Kidney epithelial cell (primary cell): ENCODE results near the gene REX1BD. TPM values are rescaled to one million over a fixed set of nuclear protein-coding genes. Genes with fewer than 3 reads are reported as not detected.

ENCODE experiments used
- DNase-seq: peaks from one replicate; pipeline ENCODE4 v3.0.0-alpha.2; 2010; ENCODE audit warnings: low read depth
- H3K27me3 ChIP-seq: 2 replicates; pipeline ENCODE4 v1.6.0; 2011; ENCODE audit warnings: low read length; ENCODE audit not compliant: control insufficient read depth, insufficient read depth
- H3K36me3 ChIP-seq: 2 replicates; pipeline ENCODE4 v1.5.1; 2011; ENCODE audit warnings: low read length; ENCODE audit not compliant: control insufficient read depth, insufficient read depth
- H3K4me3 ChIP-seq: 2 replicates; pipeline ENCODE4 v1.5.1; 2011; ENCODE audit warnings: low read depth, mild to moderate bottlenecking, control low read depth, low read length
- total RNA-seq: library from RNA; depleted of rRNA; stranded (reverse); fragments of >200 nt; gene quantifications from 2 replicates; pipeline ENCODE4 v1.2.3, GENCODE V29; 2015
- TF ChIP-seq, protein P1 (sequence below): IDR thresholded peaks from 2 replicates; pipeline ENCODE4 v1.5.1; 2011; ENCODE audit warnings: mild to moderate bottlenecking, moderate library complexity, low read length, control low read depth, inconsistent platforms; ENCODE audit not compliant: insufficient read depth, poor library complexity, severe bottlenecking

The REX1BD gene
- total RNA-seq, 1 donor from 2014 or later, result 136 TPM

DNA sequence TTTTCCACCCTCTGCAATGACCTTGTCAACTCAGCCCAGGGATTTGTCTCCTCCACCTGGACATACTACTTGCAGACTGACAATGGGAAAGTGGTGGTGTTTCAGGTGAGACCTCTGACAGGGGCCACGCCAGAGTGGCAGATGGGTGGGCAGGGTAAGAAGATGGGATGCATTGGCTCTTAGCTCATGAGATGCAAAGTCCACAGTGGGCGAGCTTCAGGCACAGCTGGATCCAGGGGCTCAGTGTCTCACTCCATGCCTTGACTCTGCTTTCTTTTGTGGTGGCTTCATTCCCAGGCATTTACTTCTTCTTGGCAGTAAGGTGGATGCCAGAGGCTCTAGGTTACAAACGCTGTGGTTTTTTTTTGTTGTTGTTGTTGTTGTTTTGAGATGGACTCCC lies 27.4 kb downstream of the REX1BD start:
- no peak for DNase-seq
- Histone ChIP-seq H3K36me3 (no peaks in the 10 kb centered on the region), H3K4me3 (no peak overlapping the region), H3K27me3 (peaks cover 40% of the 10 kb centered on the region)
- TF ChIP-seq, protein P1, sequence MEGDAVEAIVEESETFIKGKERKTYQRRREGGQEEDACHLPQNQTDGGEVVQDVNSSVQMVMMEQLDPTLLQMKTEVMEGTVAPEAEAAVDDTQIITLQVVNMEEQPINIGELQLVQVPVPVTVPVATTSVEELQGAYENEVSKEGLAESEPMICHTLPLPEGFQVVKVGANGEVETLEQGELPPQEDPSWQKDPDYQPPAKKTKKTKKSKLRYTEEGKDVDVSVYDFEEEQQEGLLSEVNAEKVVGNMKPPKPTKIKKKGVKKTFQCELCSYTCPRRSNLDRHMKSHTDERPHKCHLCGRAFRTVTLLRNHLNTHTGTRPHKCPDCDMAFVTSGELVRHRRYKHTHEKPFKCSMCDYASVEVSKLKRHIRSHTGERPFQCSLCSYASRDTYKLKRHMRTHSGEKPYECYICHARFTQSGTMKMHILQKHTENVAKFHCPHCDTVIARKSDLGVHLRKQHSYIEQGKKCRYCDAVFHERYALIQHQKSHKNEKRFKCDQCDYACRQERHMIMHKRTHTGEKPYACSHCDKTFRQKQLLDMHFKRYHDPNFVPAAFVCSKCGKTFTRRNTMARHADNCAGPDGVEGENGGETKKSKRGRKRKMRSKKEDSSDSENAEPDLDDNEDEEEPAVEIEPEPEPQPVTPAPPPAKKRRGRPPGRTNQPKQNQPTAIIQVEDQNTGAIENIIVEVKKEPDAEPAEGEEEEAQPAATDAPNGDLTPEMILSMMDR, result no peak

DNA sequence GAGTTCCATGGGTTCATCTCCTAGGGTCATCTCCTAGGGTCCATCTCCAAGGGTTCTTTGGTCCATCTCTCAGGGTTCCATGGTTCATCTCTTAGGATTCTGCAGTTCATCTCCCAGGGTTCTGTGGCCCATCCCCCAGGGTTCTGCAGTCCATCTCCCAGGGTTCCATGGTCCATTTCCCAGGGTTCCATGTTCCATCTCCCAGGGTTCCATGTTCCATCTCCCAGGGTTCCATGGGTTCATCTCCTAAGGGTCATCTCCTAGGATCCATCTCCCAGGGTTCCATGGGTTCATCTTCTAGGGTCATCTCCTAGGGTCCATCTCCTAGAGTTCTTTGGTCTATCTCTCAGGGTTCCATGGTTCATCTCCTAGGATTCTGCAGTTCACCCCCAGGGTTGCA lies 29.0 kb downstream of the REX1BD start:
- Histone ChIP-seq H3K4me3 (no peak overlapping the region), H3K27me3 (peaks cover 27% of the 10 kb centered on the region), H3K36me3 (no peaks in the 10 kb centered on the region)
- no peak for DNase-seq
- TF ChIP-seq, protein P1, result no peak

- no peaks in the 10 kb centered on the region for H3K36me3 ChIP-seq
- TF ChIP-seq, protein P1, result no peak
- H3K27me3 ChIP-seq, result peaks cover 21% of the 10 kb centered on the region
- DNase-seq, result no peak
- no peak overlapping the region for H3K4me3 ChIP-seq
Observed at GRCh38 chr19:18618236-18618635, 29.6 kb downstream of the REX1BD start.

DNA sequence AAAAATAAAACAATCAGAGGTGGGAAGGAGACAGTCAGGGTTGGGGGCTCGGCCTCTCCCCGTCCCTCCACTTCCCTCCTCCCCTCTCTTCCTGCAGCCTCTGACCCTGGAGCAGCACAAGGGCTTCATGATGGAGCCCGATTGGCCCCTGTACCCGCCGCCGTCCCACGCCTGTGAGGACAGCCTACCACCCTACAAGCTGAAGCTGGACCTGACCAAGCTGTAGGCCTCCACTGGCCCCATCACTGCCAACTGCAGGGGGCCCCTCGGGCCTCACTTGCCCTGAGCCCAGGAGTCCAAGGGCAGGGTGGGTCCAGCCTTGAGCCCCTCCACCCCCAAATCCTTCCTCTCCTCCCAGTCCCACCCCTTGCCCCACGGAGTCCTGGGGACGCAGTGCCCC lies 31.7 kb downstream of the REX1BD start:
- H3K36me3 ChIP-seq, result no peaks in the 10 kb centered on the region

DNA sequence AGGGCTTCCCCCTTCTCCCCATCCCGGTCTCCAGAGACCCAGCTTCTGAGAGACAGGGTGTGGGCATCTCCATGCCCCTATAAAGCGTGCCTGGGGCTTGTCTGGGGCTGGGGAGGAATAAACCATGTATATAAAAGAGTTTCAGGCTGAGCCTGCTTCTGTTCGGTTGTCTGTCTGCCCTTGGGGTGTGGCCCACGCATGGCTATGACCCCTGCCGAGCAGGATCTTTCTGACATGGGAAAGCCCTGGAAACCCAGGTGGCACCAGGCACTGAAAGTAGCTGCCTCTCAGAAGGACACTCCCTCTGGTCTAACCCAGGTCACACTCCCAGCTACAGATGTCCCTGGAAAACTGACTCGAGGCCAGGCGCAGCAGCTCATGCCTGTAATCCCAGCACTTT lies 32.3 kb downstream of the REX1BD start:
- Histone ChIP-seq H3K4me3 (no peak overlapping the region), H3K36me3 (no peaks in the 10 kb centered on the region), H3K27me3 (peaks cover 4% of the 10 kb centered on the region)
- TF ChIP-seq, protein P1, result no peak
- no peak for DNase-seq

More for the DNA sequence above, 31.7 kb downstream of the REX1BD start:
- Histone ChIP-seq H3K27me3 (peaks cover 6% of the 10 kb centered on the region), H3K4me3 (no peak overlapping the region)
- no peak for DNase-seq
- TF ChIP-seq, protein P1, result no peak

DNA sequence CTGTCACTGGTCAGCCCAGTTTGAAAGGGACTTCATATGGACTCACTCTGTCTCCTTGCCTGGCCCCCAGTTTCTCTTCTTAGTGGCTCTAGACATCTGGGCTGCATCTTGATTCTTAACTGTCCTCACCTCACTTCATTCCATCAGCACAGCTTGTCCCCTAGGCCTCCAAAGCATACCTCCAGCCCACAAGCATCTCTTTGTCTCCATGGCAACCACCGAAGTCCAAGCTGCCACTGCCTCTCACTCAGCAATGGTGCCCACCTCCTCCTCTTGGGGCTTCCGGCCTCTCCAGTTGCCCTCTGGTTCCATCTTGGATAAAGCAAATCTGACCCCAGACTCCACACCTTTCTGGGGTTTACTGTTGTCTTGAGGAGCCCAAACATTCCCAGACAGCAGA lies 38.3 kb downstream of the REX1BD start:
- peaks cover 2% of the 10 kb centered on the region for H3K27me3 ChIP-seq
- H3K36me3 ChIP-seq, result no peaks in the 10 kb centered on the region
- no peak overlapping the region for H3K4me3 ChIP-seq
- TF ChIP-seq, protein P1, result no peak
- no peak for DNase-seq
